SK-N-SH (cell line): Measurements from ENCODE around the gene SLC22A23. TPM values are rescaled to one million over a fixed set of nuclear protein-coding genes. Genes with fewer than 3 reads are reported as not detected.

Experiments
- CTCF ChIA-PET: fragments of 300-600, 350-600 bp; formaldehyde crosslinking; extraction: SDS; loops from one replicate; lab custom pipeline; 2021; lab: Yijun Ruan, JAX
- POLR2A ChIA-PET: fragments of 350-600 bp; sonication (Branson Sonifier 250); formaldehyde crosslinking; extraction: SDS; loops from one replicate; lab custom pipeline; 2020; ENCODE audit warnings: antibody characterized with exemption, inconsistent platforms; lab: Yijun Ruan, JAX
- DNase-seq: peaks from one replicate; pipeline ENCODE4 v3.0.0; 2012
- H2AFZ ChIP-seq: fragments of 200-600 bp; sonication (generic); 2 replicates; pipeline ENCODE4 v1.8.1; 2016; ENCODE audit warnings: antibody characterized with exemption, mild to moderate bottlenecking, low read depth
- H3F3A ChIP-seq: fragments of 200-600 bp; sonication (generic); replicated peaks from 2 replicates; pipeline ENCODE3; 2016; ENCODE audit warnings: antibody characterized with exemption, mild to moderate bottlenecking; ENCODE audit not compliant: insufficient read depth
- H3K27ac ChIP-seq, 2 experiments: fragments of 200-500 bp in 1 of 2; fragments of 200-600 bp in 1 of 2; sonication (Bioruptor generic) in 1 of 2; sonication (generic), shearing (Covaris generic) in 1 of 2; 2 replicates each; pipeline versions ENCODE4 v1.5.1 to v1.6.1; 2014 to 2016; ENCODE audit warnings: low read depth in 2 of 2, inconsistent platforms in 1 of 2, low read length in 1 of 2, mild to moderate bottlenecking in 1 of 2, mixed read lengths in 1 of 2
- H3K27me3 ChIP-seq: fragments of 200-600 bp; sonication (generic), shearing (Covaris generic); 2 replicates; pipeline ENCODE4 v1.6.1; 2016; ENCODE audit warnings: mixed run types; ENCODE audit not compliant: insufficient read depth
- H3K36me3 ChIP-seq, 2 experiments: fragments of 200-500 bp in 1 of 2; fragments of 200-600 bp in 1 of 2; sonication (Bioruptor generic) in 1 of 2; sonication (generic) in 1 of 2; replicated peaks in 1 of 2; 2 replicates each; pipeline versions ENCODE3 to v1.5.1; 2014 to 2016; ENCODE audit warnings: low read length in 1 of 2, mild to moderate bottlenecking in 1 of 2; ENCODE audit not compliant: insufficient read depth in 2 of 2, control insufficient read depth in 1 of 2
- H3K4me1 ChIP-seq, 2 experiments: fragments of 200-500 bp in 1 of 2; fragments of 200-600 bp in 1 of 2; sonication (Bioruptor generic) in 1 of 2; sonication (generic), shearing (Covaris generic) in 1 of 2; 2 replicates each; pipeline versions ENCODE4 v1.5.1 to v1.6.1; 2014 to 2016; ENCODE audit warnings: low read depth in 1 of 2, low read length in 1 of 2, mixed run types in 1 of 2; ENCODE audit not compliant: insufficient read depth in 2 of 2, control insufficient read depth in 1 of 2
- H3K4me2 ChIP-seq: fragments of 200-600 bp; sonication (generic), shearing (Covaris generic); 2 replicates; pipeline ENCODE4 v1.6.1; 2017; ENCODE audit warnings: mixed run types
- H3K4me3 ChIP-seq, 2 experiments: fragments of 200-500 bp in 1 of 2; fragments of 200-600 bp in 1 of 2; sonication (Bioruptor generic) in 1 of 2; sonication (generic), shearing (Covaris generic) in 1 of 2; 2 replicates each; pipeline versions ENCODE4 v1.5.1 to v1.8.1; 2014 to 2016; ENCODE audit warnings: low read depth in 2 of 2, inconsistent platforms in 1 of 2, low read length in 1 of 2, mild to moderate bottlenecking in 1 of 2, mixed read lengths in 1 of 2, moderate library complexity in 1 of 2
- H3K79me2 ChIP-seq: fragments of 200-600 bp; sonication (generic); 2 replicates; pipeline ENCODE4 v1.8.1; 2017; ENCODE audit warnings: mild to moderate bottlenecking; ENCODE audit not compliant: insufficient read depth
- H3K9ac ChIP-seq: fragments of 200-600 bp; sonication (generic); 2 replicates; pipeline ENCODE4 v1.6.1; 2017; ENCODE audit warnings: mixed run types
- H3K9me2 ChIP-seq: fragments of 200-600 bp; sonication (generic); 2 replicates; pipeline ENCODE4 v1.6.1; 2017; ENCODE audit warnings: mixed run types
- H3K9me3 ChIP-seq: fragments of 200-600 bp; sonication (generic); 2 replicates; pipeline ENCODE4 v1.6.1; 2017; ENCODE audit warnings: mixed run types, mild to moderate bottlenecking, moderate library complexity
- H4K20me1 ChIP-seq: fragments of 200-600 bp; sonication (generic); 2 replicates; pipeline ENCODE4 v1.6.1; 2017; ENCODE audit warnings: mild to moderate bottlenecking, mixed run types; ENCODE audit not compliant: insufficient read depth
- CHD2 ChIP-seq: fragments of 150-350 bp; IDR thresholded peaks from 2 replicates; pipeline ENCODE4 v1.6.1; 2018; ENCODE audit warnings: low read length; ENCODE audit not compliant: partially characterized antibody
- ELF1 ChIP-seq: IDR thresholded peaks from 2 replicates; pipeline ENCODE4 v1.4.0; 2012
- EP300 ChIP-seq, 2 experiments: IDR thresholded peaks; 2 replicates each; pipeline versions ENCODE4 v1.4.0 to v1.6.1; 2012; ENCODE audit warnings: borderline replicate concordance in 1 of 2, low read depth in 1 of 2, low read length in 1 of 2
- EZH2phosphoT487 ChIP-seq: fragments of 200-600 bp; sonication (generic); IDR thresholded peaks from 2 replicates; pipeline ENCODE4 v1.6.1; 2017; ENCODE audit warnings: low read depth, mixed run types, mild to moderate bottlenecking, antibody characterized with exemption, moderate library complexity, borderline replicate concordance
- JUND ChIP-seq: IDR thresholded peaks from 2 replicates; pipeline ENCODE4 v1.4.0; 2012
- MEF2A ChIP-seq: IDR thresholded peaks from 2 replicates; pipeline ENCODE4 v1.4.0; 2012; ENCODE audit warnings: low read depth, borderline replicate concordance
- POLR2AphosphoS5 ChIP-seq: IDR thresholded peaks from 2 replicates; pipeline ENCODE4 v1.6.1; 2012; ENCODE audit warnings: low read depth, low read length
- RAD21 ChIP-seq: IDR thresholded peaks from 2 replicates; pipeline ENCODE4 v1.6.1; 2012; ENCODE audit warnings: mild to moderate bottlenecking, low read length
- RCOR1 ChIP-seq: fragments of 150-350 bp; IDR thresholded peaks from 2 replicates; pipeline ENCODE4 v1.6.1; 2017; ENCODE audit warnings: antibody characterized with exemption, low read length
- RFX5 ChIP-seq: IDR thresholded peaks from 2 replicates; pipeline ENCODE4 v1.6.1; 2012; ENCODE audit warnings: mild to moderate bottlenecking, improper control_type of control experiment, low read length
- SIN3A ChIP-seq: IDR thresholded peaks from 2 replicates; pipeline ENCODE4 v1.6.1; 2012; ENCODE audit warnings: low read depth, mild to moderate bottlenecking, low read length, moderate library complexity, borderline replicate concordance
- SMC3 ChIP-seq: IDR thresholded peaks from 2 replicates; pipeline ENCODE4 v1.6.1; 2012; ENCODE audit warnings: low read depth, low read length, improper control_type of control experiment
- TAF1 ChIP-seq: IDR thresholded peaks from 2 replicates; pipeline ENCODE4 v1.6.1; 2012; ENCODE audit warnings: low read depth, mild to moderate bottlenecking, low read length, moderate library complexity, borderline replicate concordance
- USF1 ChIP-seq: IDR thresholded peaks from 2 replicates; pipeline ENCODE4 v1.4.0; 2012; ENCODE audit warnings: low read depth, borderline replicate concordance
- YY1 ChIP-seq: IDR thresholded peaks from 2 replicates; pipeline ENCODE4 v1.4.0; 2012; ENCODE audit warnings: low read depth, mild to moderate bottlenecking
- ZBTB33 ChIP-seq: IDR thresholded peaks from 2 replicates; pipeline ENCODE4 v1.4.0; 2012; ENCODE audit warnings: low read depth, borderline replicate concordance
- WGBS: methylation state at CpG from one replicate; pipeline ENCODE4 v1.1.6; 2017; ENCODE audit warnings: low lambda C conversion rate; 5-methylcytosine and 5-hydroxymethylcytosine counted together
- polyA plus RNA-seq, 3 experiments: library from polyadenylated mRNA; depleted of rRNA; stranded (reverse); fragments of >200 nt; gene quantifications; 2 replicates each; pipeline ENCODE4 v1.2.3, GENCODE V29; 2012
- TF ChIP-seq, protein P1 (sequence below): IDR thresholded peaks from 2 replicates; pipeline ENCODE4 v1.6.1; 2012; ENCODE audit warnings: mild to moderate bottlenecking, low read depth, low read length, moderate library complexity
- TF ChIP-seq, protein P2 (sequence below): fragments of 150-350 bp; IDR thresholded peaks from 2 replicates; pipeline ENCODE4 v1.6.1; 2017; ENCODE audit warnings: antibody characterized with exemption, low read length, low read depth, borderline replicate concordance

Gene SLC22A23
- polyA plus RNA-seq, 1 of the 3 experiments (the other 2 are of a cell fraction), result not detected

DNA sequence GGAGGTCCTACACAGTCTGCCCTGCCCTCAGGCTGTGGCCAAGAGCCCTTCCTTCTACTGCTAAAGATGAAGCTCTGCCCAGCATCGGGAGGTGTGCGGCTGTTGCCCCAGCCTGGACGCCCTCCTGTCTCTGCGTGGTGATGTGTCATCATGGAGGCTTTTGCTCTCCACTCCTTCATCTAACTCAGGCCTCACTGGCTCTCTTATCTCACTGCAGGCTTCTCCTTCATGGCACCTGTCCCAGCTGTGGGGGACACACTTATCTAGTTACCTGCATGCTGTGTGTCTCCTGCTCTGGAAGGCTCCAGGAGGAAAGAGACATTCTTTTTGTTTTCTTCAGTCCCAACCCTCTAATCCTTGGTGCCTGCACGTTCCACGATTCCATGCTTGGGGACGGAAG, 109.0 kb downstream of the SLC22A23 start:
- WGBS, result 61% methylated on average over 6 of the region's 7 CpGs

GRCh38 chr6:3347247-3347646, 109.6 kb downstream of the SLC22A23 start:
- H3K27me3 ChIP-seq, result peaks cover 28% of the 10 kb centered on the region; the same call in 1 of the 2 replicates
- CTCF ChIA-PET, result interaction anchor here (0.6 kb wide), 1 partner anchor 1301 kb away, joined by 3 read pairs; no protein-coding TSS in a partner anchor
- no peak overlapping the region for H3K27ac ChIP-seq
- no peaks in the 10 kb centered on the region for H3F3A ChIP-seq
- DNase-seq, result no peak
- no peak overlapping the region for H3K9ac ChIP-seq
- no peaks in the 10 kb centered on the region for H4K20me1 ChIP-seq
- POLR2A ChIA-PET, result no interaction called here
- H3K79me2 ChIP-seq, result no peaks in the 10 kb centered on the region
- H3K9me2 ChIP-seq, result no peaks in the 10 kb centered on the region
- no peak overlapping the region for H2AFZ ChIP-seq
- H3K9me3 ChIP-seq, result no peaks in the 10 kb centered on the region
- no peak overlapping the region for H3K4me2 ChIP-seq
- no peak overlapping the region for H3K4me3 ChIP-seq
- whole genome bisulfite sequencing, result 75% methylated on average over 7 of the region's 7 CpGs
- no peaks in the 10 kb centered on the region; a peak in 2 of 4 replicates for H3K4me1 ChIP-seq
- H3K36me3 ChIP-seq, result no peaks in the 10 kb centered on the region
- no peak for TF ChIP-seq SMC3
- TF ChIP-seq RAD21, result no peak
- no peak for TF ChIP-seq POLR2AphosphoS5
- no peak for TF ChIP-seq YY1
- TF ChIP-seq TAF1, result no peak
- no peak for TF ChIP-seq EP300 (IDR thresholded peaks at IDR 0.05; ENCODE audit: borderline replicate concordance in 1 of 2, low read depth in 1 of 2, low read length in 1 of 2)
- TF ChIP-seq USF1, result no peak
- no peak for TF ChIP-seq ZBTB33
- no peak for TF ChIP-seq RCOR1
- TF ChIP-seq JUND, result no peak
- no peak for TF ChIP-seq MEF2A
- no peak for TF ChIP-seq EZH2phosphoT487
- TF ChIP-seq SIN3A, result no peak
- TF ChIP-seq CHD2, result no peak
- TF ChIP-seq, protein P1, sequence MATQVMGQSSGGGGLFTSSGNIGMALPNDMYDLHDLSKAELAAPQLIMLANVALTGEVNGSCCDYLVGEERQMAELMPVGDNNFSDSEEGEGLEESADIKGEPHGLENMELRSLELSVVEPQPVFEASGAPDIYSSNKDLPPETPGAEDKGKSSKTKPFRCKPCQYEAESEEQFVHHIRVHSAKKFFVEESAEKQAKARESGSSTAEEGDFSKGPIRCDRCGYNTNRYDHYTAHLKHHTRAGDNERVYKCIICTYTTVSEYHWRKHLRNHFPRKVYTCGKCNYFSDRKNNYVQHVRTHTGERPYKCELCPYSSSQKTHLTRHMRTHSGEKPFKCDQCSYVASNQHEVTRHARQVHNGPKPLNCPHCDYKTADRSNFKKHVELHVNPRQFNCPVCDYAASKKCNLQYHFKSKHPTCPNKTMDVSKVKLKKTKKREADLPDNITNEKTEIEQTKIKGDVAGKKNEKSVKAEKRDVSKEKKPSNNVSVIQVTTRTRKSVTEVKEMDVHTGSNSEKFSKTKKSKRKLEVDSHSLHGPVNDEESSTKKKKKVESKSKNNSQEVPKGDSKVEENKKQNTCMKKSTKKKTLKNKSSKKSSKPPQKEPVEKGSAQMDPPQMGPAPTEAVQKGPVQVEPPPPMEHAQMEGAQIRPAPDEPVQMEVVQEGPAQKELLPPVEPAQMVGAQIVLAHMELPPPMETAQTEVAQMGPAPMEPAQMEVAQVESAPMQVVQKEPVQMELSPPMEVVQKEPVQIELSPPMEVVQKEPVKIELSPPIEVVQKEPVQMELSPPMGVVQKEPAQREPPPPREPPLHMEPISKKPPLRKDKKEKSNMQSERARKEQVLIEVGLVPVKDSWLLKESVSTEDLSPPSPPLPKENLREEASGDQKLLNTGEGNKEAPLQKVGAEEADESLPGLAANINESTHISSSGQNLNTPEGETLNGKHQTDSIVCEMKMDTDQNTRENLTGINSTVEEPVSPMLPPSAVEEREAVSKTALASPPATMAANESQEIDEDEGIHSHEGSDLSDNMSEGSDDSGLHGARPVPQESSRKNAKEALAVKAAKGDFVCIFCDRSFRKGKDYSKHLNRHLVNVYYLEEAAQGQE, result no peak
- TF ChIP-seq, protein P2, sequence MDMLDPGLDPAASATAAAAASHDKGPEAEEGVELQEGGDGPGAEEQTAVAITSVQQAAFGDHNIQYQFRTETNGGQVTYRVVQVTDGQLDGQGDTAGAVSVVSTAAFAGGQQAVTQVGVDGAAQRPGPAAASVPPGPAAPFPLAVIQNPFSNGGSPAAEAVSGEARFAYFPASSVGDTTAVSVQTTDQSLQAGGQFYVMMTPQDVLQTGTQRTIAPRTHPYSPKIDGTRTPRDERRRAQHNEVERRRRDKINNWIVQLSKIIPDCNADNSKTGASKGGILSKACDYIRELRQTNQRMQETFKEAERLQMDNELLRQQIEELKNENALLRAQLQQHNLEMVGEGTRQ, result no peak
- TF ChIP-seq RFX5, result no peak

More for the DNA sequence above, 109.0 kb downstream of the SLC22A23 start:
- Histone ChIP-seq H3K27ac (no peak overlapping the region), H3K79me2 (no peaks in the 10 kb centered on the region), H3K4me3 (no peak overlapping the region), H4K20me1 (no peaks in the 10 kb centered on the region), H3K27me3 (peaks cover 22% of the 10 kb centered on the region; the same call in 1 of the 2 replicates), H3K9ac (no peak overlapping the region), H3F3A (no peaks in the 10 kb centered on the region), H3K4me2 (no peak overlapping the region), H3K9me3 (no peaks in the 10 kb centered on the region), H3K4me1 (no peaks in the 10 kb centered on the region; a peak in 2 of 4 replicates), H3K36me3 (no peaks in the 10 kb centered on the region), H3K9me2 (no peaks in the 10 kb centered on the region), H2AFZ (no peak overlapping the region)
- ChIA-PET CTCF (interaction anchor here (0.6 kb wide), 1 partner anchor 1301 kb away, joined by 3 read pairs; no protein-coding TSS in a partner anchor), POLR2A (no interaction called here)
- no peak for DNase-seq
- TF ChIP-seq RCOR1 (no peak), ELF1 (no peak), RFX5 (no peak)
